GM11168 (cell line): ENCODE results near the gene GPS1.
"Not testable (repeated sequence)": the region's sequence is repeated elsewhere in the genome, so short reads cannot be mapped to it uniquely, and the experiment has no call there.

Source experiments
- in situ Hi-C: fragments of 300-500 bp; cut with MboI; formaldehyde crosslinking; loops from one replicate; pipeline ENCODE4 v1.12.0; 2022; ENCODE audit warnings: low sequenced_read_pairs; ENCODE audit not compliant: unreplicated experiment

Gene GPS1

GRCh38 chr17:82024859-82025258 is 26.8 kb upstream of the GPS1 start:
- in situ Hi-C loops = no loop called here

- in situ Hi-C loops = no loop called here
These were observed 26.1 kb upstream of the GPS1 start for GRCh38 chr17:82025401-82026107.

- in situ Hi-C loops = no loop called here
These were observed 23.5 kb upstream of the GPS1 start for GRCh38 chr17:82028246-82028645.

GRCh38 chr17:82028966-82029365 is 22.7 kb upstream of the GPS1 start:
- in situ Hi-C loops = no loop called here

- in situ Hi-C loops = no loop called here
These were observed 22.3 kb upstream of the GPS1 start for GRCh38 chr17:82029391-82029790.

GRCh38 chr17:82029990-82030469 is 21.7 kb upstream of the GPS1 start:
- in situ Hi-C loops = no loop called here

- in situ Hi-C loops = no loop called here
These were observed 21.0 kb upstream of the GPS1 start for GRCh38 chr17:82030470-82031302.

GRCh38 chr17:82031303-82031884 is 20.3 kb upstream of the GPS1 start, which contains the start of gene RAC3:
Gene RAC3 (plus strand): TSS chr17:82031678. CDS start chr17:82031762, 84 bp downstream.
- in situ Hi-C loops = no loop called here

GRCh38 chr17:82031885-82032627 is 19.6 kb upstream of the GPS1 start:
- in situ Hi-C loops = no loop called here

GRCh38 chr17:82033359-82034085 is 18.2 kb upstream of the GPS1 start:
- in situ Hi-C loops = no loop called here

- in situ Hi-C loops = no loop called here
These were observed 17.2 kb upstream of the GPS1 start for GRCh38 chr17:82034371-82035011.

- in situ Hi-C loops = no loop called here
These were observed 16.2 kb upstream of the GPS1 start for GRCh38 chr17:82035488-82035887.

- in situ Hi-C loops = no loop called here
These were observed 15.6 kb upstream of the GPS1 start for GRCh38 chr17:82035956-82036633.

- in situ Hi-C loops = no loop called here
These were observed 15.0 kb upstream of the GPS1 start for GRCh38 chr17:82036634-82037091.

GRCh38 chr17:82037092-82037888 is 14.4 kb upstream of the GPS1 start, which contains the start of gene DCXR:
Gene DCXR (minus strand): TSS chr17:82037697. CDS start chr17:82037682, 15 bp downstream.
- in situ Hi-C loops = no loop called here

GRCh38 chr17:82037889-82038195 is 13.9 kb upstream of the GPS1 start:
- in situ Hi-C loops = no loop called here

GRCh38 chr17:82038796-82039409 is 12.8 kb upstream of the GPS1 start:
- in situ Hi-C loops = not testable (repeated sequence)
